Endothelial cell of umbilical vein (primary cell): ENCODE results near the gene NTSR1. TPM values are rescaled to one million over a fixed set of nuclear protein-coding genes. Genes with fewer than 3 reads are reported as not detected.

Experiments
- BruUV-seq: library from RNA; stranded (reverse); fragments of 400-500 nt; replicated peaks from 2 replicates; lab custom pipeline; 2021; lab: Mats Ljungman, UMichigan
- CTCF ChIA-PET: fragments of 300-600, 350-600 bp; sonication (Branson Sonifier 250); formaldehyde crosslinking; loops from one replicate; lab custom pipeline; 2021; ENCODE audit warnings: antibody characterized with exemption, inconsistent platforms; lab: Charles Lee
- POLR2A ChIA-PET: fragments of 300-600, 350-600 bp; sonication (Branson Sonifier 250); formaldehyde crosslinking; loops from one replicate; lab custom pipeline; 2021; ENCODE audit warnings: antibody characterized with exemption, inconsistent platforms; lab: Charles Lee
- DNase-seq: peaks from one replicate; pipeline ENCODE4 v3.0.0-alpha.2; 2011; ENCODE audit warnings: low read depth, low spot score
- FAIRE-seq: peaks from 2 replicates; lab custom pipeline; 2011; peaks lifted over from hg19 to GRCh38; lab: Jason Lieb, UNC
- H2AFZ ChIP-seq: 2 replicates; pipeline ENCODE4 v1.6.0; 2012; ENCODE audit warnings: low read depth, low read length, control low read depth, inconsistent platforms
- H3K27ac ChIP-seq: 2 replicates; pipeline ENCODE4 v1.5.1; 2011; ENCODE audit warnings: low read depth, mild to moderate bottlenecking, control low read depth, low read length, moderate library complexity; ENCODE audit not compliant: insufficient read depth
- H3K27me3 ChIP-seq, 2 experiments: 2 replicates each; pipeline versions ENCODE4 v1.6.0 to v1.6.1; 2011; ENCODE audit warnings: low read length in 2 of 2, mixed read lengths in 1 of 2; ENCODE audit not compliant: control insufficient read depth in 2 of 2, insufficient read depth in 2 of 2
- H3K36me3 ChIP-seq, 2 experiments: 2 replicates in 1 of 2; 3 replicates in 1 of 2; pipeline ENCODE4 v1.5.1; 2011; ENCODE audit warnings: low read length in 2 of 2, mild to moderate bottlenecking in 1 of 2, moderate library complexity in 1 of 2; ENCODE audit not compliant: control insufficient read depth in 2 of 2, insufficient read depth in 2 of 2; ENCODE audit errors: extremely low read depth in 1 of 2
- H3K4me1 ChIP-seq: 3 replicates; pipeline ENCODE4 v1.5.1; 2011; ENCODE audit warnings: mild to moderate bottlenecking, low read length; ENCODE audit not compliant: control insufficient read depth, insufficient read depth; ENCODE audit errors: extremely low read depth
- H3K4me2 ChIP-seq: 2 replicates; pipeline ENCODE4 v1.6.1; 2011; ENCODE audit warnings: low read length, control low read depth, mixed read lengths; ENCODE audit not compliant: insufficient read depth
- H3K4me3 ChIP-seq, 3 experiments: fragments of 200-600 bp in 1 of 3; sonication (generic), shearing (Covaris generic) in 1 of 3; replicated peaks in 1 of 3; 2 replicates each; pipeline ENCODE4 v1.5.1; 2011 to 2016; ENCODE audit warnings: control low read depth in 3 of 3, low read length in 3 of 3, mild to moderate bottlenecking in 2 of 3, inconsistent platforms in 1 of 3, low read depth in 1 of 3, moderate library complexity in 1 of 3; ENCODE audit not compliant: insufficient read depth in 1 of 3
- H3K79me2 ChIP-seq: 2 replicates; pipeline ENCODE4 v1.6.0; 2012; ENCODE audit warnings: low read length, inconsistent platforms; ENCODE audit not compliant: control insufficient read depth, insufficient read depth
- H3K9ac ChIP-seq: replicated peaks from 2 replicates; pipeline ENCODE3; 2011; ENCODE audit warnings: low read length, control low read depth; ENCODE audit not compliant: insufficient read depth; ENCODE audit errors: extremely low read depth
- H3K9me1 ChIP-seq: replicated peaks from 3 replicates; pipeline ENCODE4 v1.6.0; 2011; ENCODE audit warnings: mild to moderate bottlenecking, low read length; ENCODE audit not compliant: control insufficient read depth, insufficient read depth; ENCODE audit errors: extremely low read depth
- H3K9me3 ChIP-seq: replicated peaks from 2 replicates; pipeline ENCODE4 v1.5.1; 2012; ENCODE audit warnings: low read length, inconsistent platforms; ENCODE audit not compliant: control insufficient read depth, insufficient read depth
- H4K20me1 ChIP-seq: replicated peaks from 2 replicates; pipeline ENCODE3; 2011; ENCODE audit warnings: mild to moderate bottlenecking, low read length; ENCODE audit not compliant: control insufficient read depth, insufficient read depth; ENCODE audit errors: extremely low read depth
- EZH2 ChIP-seq: IDR thresholded peaks from 2 replicates; pipeline ENCODE4 v1.6.1; 2012; ENCODE audit warnings: borderline replicate concordance, low read depth, mild to moderate bottlenecking, moderate library complexity, low read length, inconsistent platforms; ENCODE audit not compliant: severe bottlenecking
- FOS ChIP-seq: IDR thresholded peaks from 2 replicates; pipeline ENCODE4 v1.6.1; 2011; ENCODE audit warnings: mild to moderate bottlenecking, low read length, moderate library complexity, borderline replicate concordance; ENCODE audit not compliant: insufficient read depth
- GATA2 ChIP-seq: IDR thresholded peaks from 2 replicates; pipeline ENCODE4 v1.7.0; 2011; ENCODE audit warnings: low read depth, mild to moderate bottlenecking, moderate library complexity, mixed read lengths, low read length; ENCODE audit not compliant: insufficient read length, insufficient read depth
- JUN ChIP-seq: IDR thresholded peaks from 2 replicates; pipeline ENCODE4 v1.6.1; 2011; ENCODE audit warnings: borderline replicate concordance, low read depth; ENCODE audit not compliant: insufficient read length, insufficient read depth
- MYC ChIP-seq: IDR thresholded peaks from one replicate; pipeline ENCODE4 v1.6.1; 2011; ENCODE audit warnings: mild to moderate bottlenecking, low read depth, low read length
- POLR2A ChIP-seq: IDR thresholded peaks from 2 replicates; pipeline ENCODE4 v1.6.1; 2012; ENCODE audit warnings: low read depth, mild to moderate bottlenecking, control low read depth, low read length
- POLR2AphosphoS5 ChIP-seq: IDR thresholded peaks from 2 replicates; pipeline ENCODE4 v1.6.1; 2012; ENCODE audit warnings: low read depth, mild to moderate bottlenecking, control low read depth, low read length, moderate library complexity; ENCODE audit not compliant: insufficient read depth
- dilution Hi-C: fragments of 300-500 bp; cut with MboI; formaldehyde crosslinking; loops from one replicate; pipeline ENCODE4 v1.15.0; 2019; ENCODE audit warnings: low sequenced_read_pairs; ENCODE audit not compliant: extremely low pct_ligation_motif_present
- intact Hi-C: fragments of 100-400 bp; cut with micrococcal nuclease; formaldehyde crosslinking; loops from one replicate; pipeline ENCODE4 v1.10.0; 2022
- polyA plus RNA-seq, 4 experiments: library from polyadenylated mRNA; depleted of rRNA in 3 of 4; stranded (reverse) in 3 of 4; unstranded in 1 of 4; fragments of >200 nt; gene quantifications; 2 replicates each; pipeline versions ENCODE4 v1.2.1 to v1.2.3, GENCODE V29; 2011 to 2012; ENCODE audit warnings: missing spikeins in 1 of 4
- total RNA-seq: library from RNA; stranded (reverse); gene quantifications from 2 replicates; pipeline ENCODE4 v1.2.3, GENCODE V29; 2021
- TF ChIP-seq, protein P1 (sequence below), 2 donors: IDR thresholded peaks; 1 replicate in 1 of 2; 2 replicates in 1 of 2; pipeline ENCODE4 v1.5.1; 2011; ENCODE audit warnings: low read length in 2 of 2, mild to moderate bottlenecking in 2 of 2, moderate library complexity in 2 of 2, control low read depth in 1 of 2, inconsistent platforms in 1 of 2, low read depth in 1 of 2; ENCODE audit not compliant: insufficient read depth in 1 of 2; ENCODE audit errors: extremely low read depth in 1 of 2
- TF ChIP-seq, protein P2 (sequence below): IDR thresholded peaks from 2 replicates; pipeline ENCODE4 v1.6.1; 2011; ENCODE audit not compliant: insufficient read depth, insufficient read length

NTSR1 gene
- total and polyA plus RNA-seq, 2 donors (not counting 3 experiments of a cell fraction or from before 2014, with no cell fraction given), result 0.14 to 2.1 TPM

DNA sequence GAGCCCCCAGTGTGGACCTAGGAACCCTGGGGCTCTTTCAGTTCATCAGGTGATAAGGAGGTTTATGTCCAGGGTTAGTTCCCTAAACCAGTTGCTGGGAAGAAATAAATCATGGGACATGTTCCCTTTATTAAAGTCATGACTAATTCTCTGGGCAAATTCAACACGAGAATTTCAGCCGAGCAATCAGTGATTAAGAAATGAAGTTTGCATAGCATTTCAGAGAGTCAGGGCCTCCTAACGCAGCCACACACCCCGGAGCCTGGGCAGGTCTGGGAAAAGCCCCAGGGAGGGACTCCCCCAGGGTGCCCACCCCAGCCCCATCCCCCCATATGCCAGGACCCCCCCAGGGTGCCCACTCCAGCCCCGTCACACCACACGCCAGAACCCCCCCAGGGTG, 46.2 kb upstream of the NTSR1 start:
- no peaks in the 10 kb centered on the region for H3K79me2 ChIP-seq
- H3K4me3 ChIP-seq, result no peak overlapping the region
- H3K36me3 ChIP-seq, result no peaks in the 10 kb centered on the region
- POLR2A ChIA-PET, result no interaction called here
- no peaks in the 10 kb centered on the region for H3K27me3 ChIP-seq
- intact Hi-C loops, result no loop called here
- no peaks in the 10 kb centered on the region for H4K20me1 ChIP-seq
- TF ChIP-seq GATA2 (no peak), FOS (no peak), POLR2AphosphoS5 (no peak), EZH2 (no peak), POLR2A (no peak), JUN (no peak), MYC (no peak)
- TF ChIP-seq, protein P1, sequence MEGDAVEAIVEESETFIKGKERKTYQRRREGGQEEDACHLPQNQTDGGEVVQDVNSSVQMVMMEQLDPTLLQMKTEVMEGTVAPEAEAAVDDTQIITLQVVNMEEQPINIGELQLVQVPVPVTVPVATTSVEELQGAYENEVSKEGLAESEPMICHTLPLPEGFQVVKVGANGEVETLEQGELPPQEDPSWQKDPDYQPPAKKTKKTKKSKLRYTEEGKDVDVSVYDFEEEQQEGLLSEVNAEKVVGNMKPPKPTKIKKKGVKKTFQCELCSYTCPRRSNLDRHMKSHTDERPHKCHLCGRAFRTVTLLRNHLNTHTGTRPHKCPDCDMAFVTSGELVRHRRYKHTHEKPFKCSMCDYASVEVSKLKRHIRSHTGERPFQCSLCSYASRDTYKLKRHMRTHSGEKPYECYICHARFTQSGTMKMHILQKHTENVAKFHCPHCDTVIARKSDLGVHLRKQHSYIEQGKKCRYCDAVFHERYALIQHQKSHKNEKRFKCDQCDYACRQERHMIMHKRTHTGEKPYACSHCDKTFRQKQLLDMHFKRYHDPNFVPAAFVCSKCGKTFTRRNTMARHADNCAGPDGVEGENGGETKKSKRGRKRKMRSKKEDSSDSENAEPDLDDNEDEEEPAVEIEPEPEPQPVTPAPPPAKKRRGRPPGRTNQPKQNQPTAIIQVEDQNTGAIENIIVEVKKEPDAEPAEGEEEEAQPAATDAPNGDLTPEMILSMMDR (IDR thresholded peaks at IDR 0.05; ENCODE audit: extremely low read depth in 1 of 2, insufficient read depth in 1 of 2, low read depth in 1 of 2, low read length in 2 of 2), result no peak
- TF ChIP-seq, protein P2, sequence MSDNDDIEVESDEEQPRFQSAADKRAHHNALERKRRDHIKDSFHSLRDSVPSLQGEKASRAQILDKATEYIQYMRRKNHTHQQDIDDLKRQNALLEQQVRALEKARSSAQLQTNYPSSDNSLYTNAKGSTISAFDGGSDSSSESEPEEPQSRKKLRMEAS, result no peak
- H3K27ac ChIP-seq, result no peak overlapping the region
- H3K4me2 ChIP-seq, result no peak overlapping the region
- no peak overlapping the region for H2AFZ ChIP-seq
- no peaks in the 10 kb centered on the region for H3K9me3 ChIP-seq
- DNase-seq, result no peak
- FAIRE-seq, result no peak
- no peak overlapping the region for H3K9ac ChIP-seq
- CTCF ChIA-PET, result interaction anchor here (0.8 kb wide), 1 partner anchor 129 kb away, joined by 3 read pairs; no protein-coding TSS in a partner anchor
- dilution Hi-C loops, result no loop called here
- H3K9me1 ChIP-seq, result no peaks in the 10 kb centered on the region
- peaks cover 10% of the 10 kb centered on the region for H3K4me1 ChIP-seq
- BruUV-seq, result no TSS peak
